Thyroid gland (tissue), 4 donors: ENCODE measurements around the gene GPR183.

Experiments used
- CTCF ChIP-seq, 6 experiments: fragments of 200-600 bp in 3 of 6; fragments of 450-650 bp in 3 of 6; sonication (generic) in 3 of 6; IDR thresholded peaks; one replicate each; pipeline ENCODE4 v1.5.1; 2016 to 2019; ENCODE audit warnings: antibody characterized with exemption in 6 of 6, mild to moderate bottlenecking in 2 of 6, inconsistent platforms in 1 of 6, moderate library complexity in 1 of 6
- POLR2A ChIP-seq, 2 donors: fragments of 450-650 bp; IDR thresholded peaks; one replicate each; pipeline ENCODE4 v1.6.1; 2017; ENCODE audit warnings: antibody characterized with exemption in 2 of 2, mild to moderate bottlenecking in 2 of 2, moderate library complexity in 1 of 2

GRCh38 chr13:99316657-99317256 lies 9.6 kb upstream of the GPR183 start:
- TF ChIP-seq CTCF (IDR thresholded peaks at IDR 0.05) (no peak), POLR2A (IDR thresholded peaks at IDR 0.05) (no peak)
